ENCODE measurements around the gene CBFB. TPM values are rescaled to one million over a fixed set of nuclear protein-coding genes. Genes with fewer than 3 reads are reported as not detected.
A peak's percentile ranks its signal among the peaks of the same experiment; 100 is the strongest.

Gene CBFB
- total RNA-seq, 1 experiment from 2014 or later: 50.6 TPM

DNA sequence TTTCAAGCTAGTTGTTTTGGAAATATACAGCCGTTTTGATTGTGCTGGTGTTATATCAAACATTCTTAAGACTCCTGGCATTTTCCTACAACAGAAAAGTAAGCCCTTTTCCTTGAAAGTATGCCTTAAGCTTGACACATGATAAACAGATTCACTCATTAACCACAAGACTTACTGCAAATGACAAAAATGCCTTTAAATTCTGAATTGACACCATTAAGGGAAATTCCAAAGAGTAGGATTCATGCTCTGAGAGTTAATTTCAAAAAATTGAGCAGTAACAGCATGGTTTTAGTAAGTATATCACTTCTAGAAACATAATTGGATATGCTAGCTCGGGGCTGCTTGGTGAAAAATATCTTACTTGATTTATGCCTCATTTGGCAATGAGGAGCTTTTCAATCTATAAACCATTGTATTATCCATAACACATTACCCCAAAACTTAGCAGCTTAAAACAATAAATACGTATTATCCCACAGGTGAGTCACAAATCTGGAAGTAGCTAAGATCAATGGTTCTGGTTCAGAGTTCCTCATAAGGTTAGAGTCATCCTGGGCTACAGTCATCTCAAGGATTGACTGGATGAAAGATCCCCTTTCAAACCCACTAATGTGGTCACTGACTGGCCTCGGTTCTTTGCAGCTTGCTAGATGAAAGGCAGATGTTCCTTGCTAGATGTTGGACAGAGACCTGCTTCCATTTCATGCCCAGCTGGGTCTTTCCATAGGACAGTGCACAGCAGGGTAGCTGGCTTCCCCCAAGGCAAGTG is 72.5 kb downstream of the CBFB start:
- no peak overlapping the region for H3K27ac ChIP-seq (ENCODE audit: low read length)
- H3K4me1 ChIP-seq (ENCODE audit: insufficient read depth, low read length): no peaks in the 10 kb centered on the region
- H3K4me2 ChIP-seq (ENCODE audit: low read length): no peak overlapping the region
- H3K9me3 ChIP-seq (ENCODE audit: low read length): no peaks in the 10 kb centered on the region
- H3K9me2 ChIP-seq (replicated peaks; ENCODE audit: low read length): no peaks in the 10 kb centered on the region
- ChIA-PET CTCF (interaction anchor here (0.6 kb wide), 1 partner anchor 75 kb away, joined by 3 read pairs; no protein-coding TSS in a partner anchor), POLR2A (ENCODE audit: unreplicated experiment) (no interaction called here)
- no peaks in the 10 kb centered on the region for H3F3A ChIP-seq (ENCODE audit: low read length, unreplicated experiment)
- no peak overlapping the region for H3K9ac ChIP-seq (ENCODE audit: low read length)
- DNase-seq: no peak
- no TSS peak for BruUV-seq (replicated peaks)
- ATAC-seq: no peak
- H3K27me3 ChIP-seq (ENCODE audit: low read length): no peaks in the 10 kb centered on the region
- no peak for TF ChIP-seq EZH2 (IDR thresholded peaks at IDR 0.05; ENCODE audit: low read length, unreplicated experiment)
- TF ChIP-seq, protein P1, sequence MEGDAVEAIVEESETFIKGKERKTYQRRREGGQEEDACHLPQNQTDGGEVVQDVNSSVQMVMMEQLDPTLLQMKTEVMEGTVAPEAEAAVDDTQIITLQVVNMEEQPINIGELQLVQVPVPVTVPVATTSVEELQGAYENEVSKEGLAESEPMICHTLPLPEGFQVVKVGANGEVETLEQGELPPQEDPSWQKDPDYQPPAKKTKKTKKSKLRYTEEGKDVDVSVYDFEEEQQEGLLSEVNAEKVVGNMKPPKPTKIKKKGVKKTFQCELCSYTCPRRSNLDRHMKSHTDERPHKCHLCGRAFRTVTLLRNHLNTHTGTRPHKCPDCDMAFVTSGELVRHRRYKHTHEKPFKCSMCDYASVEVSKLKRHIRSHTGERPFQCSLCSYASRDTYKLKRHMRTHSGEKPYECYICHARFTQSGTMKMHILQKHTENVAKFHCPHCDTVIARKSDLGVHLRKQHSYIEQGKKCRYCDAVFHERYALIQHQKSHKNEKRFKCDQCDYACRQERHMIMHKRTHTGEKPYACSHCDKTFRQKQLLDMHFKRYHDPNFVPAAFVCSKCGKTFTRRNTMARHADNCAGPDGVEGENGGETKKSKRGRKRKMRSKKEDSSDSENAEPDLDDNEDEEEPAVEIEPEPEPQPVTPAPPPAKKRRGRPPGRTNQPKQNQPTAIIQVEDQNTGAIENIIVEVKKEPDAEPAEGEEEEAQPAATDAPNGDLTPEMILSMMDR (conservative IDR thresholded peaks at IDR 0.05; ENCODE audit: low read depth, low read length): 0 out of 2 replicates have a peak, but pooled peaks have one; percentile 9
- H3K36me3 ChIP-seq (ENCODE audit: low read depth, low read length): peaks cover 6% of the 10 kb centered on the region; the same call in 1 of the 2 replicates
- no peak overlapping the region for H2AFZ ChIP-seq (ENCODE audit: low read length)
- H4K20me1 ChIP-seq (ENCODE audit: low read length): no peaks in the 10 kb centered on the region
- intact Hi-C loops (cut with micrococcal nuclease): loop anchor here (1.0 to 2.0 kb wide), 2 partner anchors 83 to 125 kb away; no protein-coding TSS in a partner anchor
- H3K79me2 ChIP-seq (ENCODE audit: low read length): no peaks in the 10 kb centered on the region
- H3K4me3 ChIP-seq (ENCODE audit: low read length): no peak overlapping the region

DNA sequence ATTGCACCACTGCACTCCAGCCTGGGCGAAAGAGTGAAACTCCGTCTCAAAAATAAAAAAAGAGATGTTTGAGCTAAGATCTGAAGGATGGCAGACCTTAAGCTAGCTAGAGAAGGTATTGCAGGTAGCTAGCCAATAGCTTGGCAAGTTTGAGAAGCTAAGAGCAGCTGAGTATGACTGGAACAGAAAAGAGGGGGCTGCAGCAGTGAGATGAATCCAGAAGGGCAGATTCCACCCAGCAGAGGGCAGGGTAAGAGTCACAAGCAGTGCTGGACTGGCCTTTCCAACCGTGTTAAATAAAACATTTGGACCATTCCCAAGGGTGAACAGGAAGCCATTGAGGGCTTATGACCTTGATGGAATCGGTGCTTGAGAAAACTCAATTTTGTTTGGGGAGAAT is 75.1 kb downstream of the CBFB start:
- TF ChIP-seq, protein P1 (conservative IDR thresholded peaks at IDR 0.05; ENCODE audit: low read depth, low read length): peak; percentile 50; the same call in 1 of the 2 replicates
- no peak for TF ChIP-seq EZH2phosphoT487 (IDR thresholded peaks at IDR 0.05; ENCODE audit: borderline replicate concordance, low read length)
- Histone ChIP-seq H4K20me1 (ENCODE audit: low read length) (no peaks in the 10 kb centered on the region), H3F3A (ENCODE audit: low read length, unreplicated experiment) (no peaks in the 10 kb centered on the region), H3K9me3 (ENCODE audit: low read length) (no peaks in the 10 kb centered on the region), H3K27ac (ENCODE audit: low read length) (no peak overlapping the region), H3K4me3 (ENCODE audit: low read length) (no peak overlapping the region), H2AFZ (ENCODE audit: low read length) (no peak overlapping the region), H3K4me2 (ENCODE audit: low read length) (no peak overlapping the region), H3K27me3 (ENCODE audit: low read length) (no peaks in the 10 kb centered on the region), H3K36me3 (ENCODE audit: low read depth, low read length) (peaks cover 6% of the 10 kb centered on the region; the same call in 1 of the 2 replicates), H3K9ac (ENCODE audit: low read length) (no peak overlapping the region), H3K79me2 (ENCODE audit: low read length) (no peaks in the 10 kb centered on the region), H3K4me1 (ENCODE audit: insufficient read depth, low read length) (no peaks in the 10 kb centered on the region; the same call in 1 of the 2 replicates), H3K9me2 (replicated peaks; ENCODE audit: low read length) (no peaks in the 10 kb centered on the region)
- BruUV-seq (replicated peaks): no TSS peak
- intact Hi-C loops (cut with micrococcal nuclease): no loop called here
- CTCF ChIA-PET: interaction anchor here (1.3 kb wide), 1 partner anchor 86 kb away, joined by 3 read pairs; no protein-coding TSS in a partner anchor
- DNase-seq: peak; percentile 36
- POLR2A ChIA-PET (ENCODE audit: unreplicated experiment): no interaction called here
- 0 out of 2 replicates have a peak, but pooled peaks have one; percentile 35 for ATAC-seq

DNA sequence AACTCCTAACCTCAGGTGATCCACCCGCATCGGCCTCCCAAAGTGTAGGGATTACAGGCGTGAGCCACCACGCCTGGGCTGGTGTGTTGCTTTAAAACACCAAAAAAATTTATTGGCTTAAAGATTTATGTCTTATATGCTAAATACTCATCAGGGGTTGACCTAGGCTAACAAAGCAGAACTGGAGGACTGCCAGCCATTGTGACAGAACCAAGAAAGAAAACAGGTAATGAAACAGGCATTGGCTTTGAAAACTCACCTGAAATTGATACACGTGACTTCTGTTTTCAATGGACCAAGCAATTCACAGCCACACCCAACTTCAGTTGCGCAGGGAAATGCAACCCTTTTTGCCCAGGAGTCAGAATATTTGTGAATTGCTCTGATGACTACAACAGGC is 75.9 kb downstream of the CBFB start:
- CTCF ChIA-PET: interaction anchor here (1.3 kb wide), 1 partner anchor 87 kb away, joined by 3 read pairs; no protein-coding TSS in a partner anchor
- no TSS peak for BruUV-seq (replicated peaks)

More for the DNA sequence above, 75.9 kb downstream of the CBFB start:
- no peaks in the 10 kb centered on the region for H4K20me1 ChIP-seq (ENCODE audit: low read length)
- H3K36me3 ChIP-seq (ENCODE audit: low read depth, low read length): 0 out of 2 replicates have a peak, but pooled peaks cover 1% of the 10 kb centered on the region
- no peak for TF ChIP-seq EZH2 (IDR thresholded peaks at IDR 0.05; ENCODE audit: low read length, unreplicated experiment)
- TF ChIP-seq, protein P1 (conservative IDR thresholded peaks at IDR 0.05; ENCODE audit: low read depth, low read length): no peak
- TF ChIP-seq EZH2phosphoT487 (IDR thresholded peaks at IDR 0.05; ENCODE audit: borderline replicate concordance, low read length): no peak
- H3K79me2 ChIP-seq (ENCODE audit: low read length): peaks cover 1% of the 10 kb centered on the region
- H3K9me2 ChIP-seq (replicated peaks; ENCODE audit: low read length): no peaks in the 10 kb centered on the region
- no peaks in the 10 kb centered on the region for H3F3A ChIP-seq (ENCODE audit: low read length, unreplicated experiment)
- ATAC-seq: no peak
- no peak overlapping the region for H3K9ac ChIP-seq (ENCODE audit: low read length)
- POLR2A ChIA-PET (ENCODE audit: unreplicated experiment): no interaction called here
- intact Hi-C loops (cut with micrococcal nuclease): no loop called here
- no peaks in the 10 kb centered on the region for H3K27me3 ChIP-seq (ENCODE audit: low read length)
- no peak for DNase-seq
- H3K4me3 ChIP-seq (ENCODE audit: low read length): no peak overlapping the region
- H3K4me1 ChIP-seq (ENCODE audit: insufficient read depth, low read length): peaks cover 4% of the 10 kb centered on the region; the same call in 1 of the 2 replicates
- H3K27ac ChIP-seq (ENCODE audit: low read length): no peak overlapping the region
- no peaks in the 10 kb centered on the region for H3K9me3 ChIP-seq (ENCODE audit: low read length)
- no peak overlapping the region for H3K4me2 ChIP-seq (ENCODE audit: low read length)
- no peak overlapping the region for H2AFZ ChIP-seq (ENCODE audit: low read length)

Measured in PC-3 (cell line).